HEK293 (cell line): Measurements from ENCODE around the gene AKT2.

Experiments
- CTCF ChIA-PET: fragments of 350-600 bp; formaldehyde crosslinking; extraction: SDS; loops from one replicate; lab custom pipeline; 2021; ENCODE audit warnings: antibody characterized with exemption; lab: Yijun Ruan, JAX
- POLR2A ChIA-PET: fragments of 300-600 bp; formaldehyde crosslinking; extraction: SDS; loops from one replicate; lab custom pipeline; 2020; ENCODE audit warnings: antibody characterized with exemption, inconsistent platforms; lab: Yijun Ruan, JAX
- H3K27ac ChIP-seq: fragments of 200-500 bp; sonication (Bioruptor generic); 2 replicates; pipeline ENCODE4 v1.5.1; 2014; ENCODE audit warnings: low read depth, low read length, control low read depth, inconsistent platforms; ENCODE audit errors: extremely low read depth
- H3K36me3 ChIP-seq, 2 experiments: fragments of 200-500 bp in 1 of 2; sonication (Bioruptor generic) in 1 of 2; 1 replicate in 1 of 2; 2 replicates in 1 of 2; pipeline ENCODE4 v1.5.1; 2014 to 2017; ENCODE audit warnings: inconsistent platforms in 2 of 2, low read length in 2 of 2; ENCODE audit not compliant: control insufficient read depth in 2 of 2, insufficient read depth in 1 of 2
- H3K4me1 ChIP-seq: fragments of 200-500 bp; sonication (Bioruptor generic); 2 replicates; pipeline ENCODE4 v1.5.1; 2014; ENCODE audit warnings: mild to moderate bottlenecking, low read length, inconsistent platforms; ENCODE audit not compliant: control insufficient read depth, insufficient read depth
- H3K4me3 ChIP-seq: 2 replicates; pipeline ENCODE4 v1.5.1; 2011; ENCODE audit warnings: low read depth, mild to moderate bottlenecking, control low read depth, low read length, moderate library complexity
- H3K9me3 ChIP-seq: fragments of 200-500 bp; sonication (Bioruptor generic); 2 replicates; pipeline ENCODE4 v1.5.1; 2014; ENCODE audit warnings: low read depth, low read length, inconsistent platforms; ENCODE audit not compliant: control insufficient read depth, insufficient read depth
- KLF1 ChIP-seq: fragments of 450-650 bp; formaldehyde crosslinking; IDR thresholded peaks from 2 replicates; pipeline ENCODE4 v1.5.1; 2016; ENCODE audit warnings: missing biosample characterization, missing genetic modification characterization
- MYNN ChIP-seq: fragments of 450-650 bp; formaldehyde crosslinking; IDR thresholded peaks from 2 replicates; pipeline ENCODE4 v1.5.1; 2016; ENCODE audit warnings: missing biosample characterization, missing genetic modification characterization, borderline replicate concordance
- OVOL3 ChIP-seq: fragments of 450-650 bp; formaldehyde crosslinking; IDR thresholded peaks from 2 replicates; pipeline ENCODE4 v1.5.1; 2016; ENCODE audit warnings: missing biosample characterization, missing genetic modification characterization
- PRDM1 ChIP-seq: fragments of 450-650 bp; formaldehyde crosslinking; IDR thresholded peaks from 2 replicates; pipeline ENCODE4; 2016; ENCODE audit warnings: missing biosample characterization, missing genetic modification characterization
- REPIN1 ChIP-seq: fragments of 450-650 bp; formaldehyde crosslinking; IDR thresholded peaks from 2 replicates; pipeline ENCODE4 v1.5.1; 2017; ENCODE audit warnings: missing biosample characterization, missing genetic modification characterization, low read depth
- SCRT1 ChIP-seq: fragments of 450-650 bp; formaldehyde crosslinking; IDR thresholded peaks from 2 replicates; pipeline ENCODE4 v1.5.1; 2016; ENCODE audit warnings: missing biosample characterization, missing genetic modification characterization, borderline replicate concordance
- SP2 ChIP-seq: fragments of 450-650 bp; formaldehyde crosslinking; IDR thresholded peaks from 2 replicates; pipeline ENCODE4 v1.5.1; 2016; ENCODE audit warnings: missing biosample characterization, missing genetic modification characterization
- SP7 ChIP-seq: fragments of 450-650 bp; formaldehyde crosslinking; IDR thresholded peaks from 2 replicates; pipeline ENCODE4 v1.5.1; 2016; ENCODE audit warnings: missing biosample characterization, missing genetic modification characterization
- ZBTB7A ChIP-seq: fragments of 450-650 bp; formaldehyde crosslinking; IDR thresholded peaks from 2 replicates; pipeline ENCODE4 v1.5.1; 2016; ENCODE audit warnings: low read depth, missing biosample characterization, missing genetic modification characterization
- ZBTB8A ChIP-seq: fragments of 450-650 bp; formaldehyde crosslinking; IDR thresholded peaks from 2 replicates; pipeline ENCODE4 v1.5.1; 2016; ENCODE audit warnings: missing biosample characterization, missing genetic modification characterization
- ZFP69B ChIP-seq: fragments of 450-650 bp; formaldehyde crosslinking; IDR thresholded peaks from 2 replicates; pipeline ENCODE4 v1.5.1; 2016; ENCODE audit warnings: missing biosample characterization, missing genetic modification characterization
- ZNF114 ChIP-seq: fragments of 450-650 bp; formaldehyde crosslinking; IDR thresholded peaks from 2 replicates; pipeline ENCODE4 v1.5.0; 2017; ENCODE audit warnings: missing biosample characterization, missing genetic modification characterization
- ZNF169 ChIP-seq: fragments of 450-650 bp; formaldehyde crosslinking; IDR thresholded peaks from 2 replicates; pipeline ENCODE4 v1.5.1; 2016; ENCODE audit warnings: missing biosample characterization, missing genetic modification characterization
- ZNF184 ChIP-seq: fragments of 450-650 bp; IDR thresholded peaks from 2 replicates; pipeline ENCODE4 v1.5.1; 2018; ENCODE audit warnings: missing biosample characterization, mild to moderate bottlenecking, missing genetic modification characterization
- ZNF202 ChIP-seq: fragments of 450-650 bp; formaldehyde crosslinking; IDR thresholded peaks from 2 replicates; pipeline ENCODE4 v1.5.1; 2016; ENCODE audit warnings: missing biosample characterization, missing genetic modification characterization, borderline replicate concordance
- ZNF23 ChIP-seq: fragments of 450-650 bp; formaldehyde crosslinking; IDR thresholded peaks from 2 replicates; pipeline ENCODE4 v1.5.1; 2016; ENCODE audit warnings: missing biosample characterization, missing genetic modification characterization, borderline replicate concordance
- ZNF24 ChIP-seq: fragments of 450-650 bp; formaldehyde crosslinking; IDR thresholded peaks from 2 replicates; pipeline ENCODE4 v1.5.1; 2016; ENCODE audit warnings: missing biosample characterization, missing genetic modification characterization
- ZNF433 ChIP-seq: fragments of 450-650 bp; formaldehyde crosslinking; IDR thresholded peaks from 2 replicates; pipeline ENCODE4 v1.5.1; 2016; ENCODE audit warnings: missing biosample characterization, missing genetic modification characterization, low read depth
- ZNF654 ChIP-seq: fragments of 450-650 bp; formaldehyde crosslinking; IDR thresholded peaks from 2 replicates; pipeline ENCODE4 v1.5.1; 2016; ENCODE audit warnings: low read depth, missing biosample characterization, missing genetic modification characterization
- ZNF777 ChIP-seq: fragments of 450-650 bp; formaldehyde crosslinking; IDR thresholded peaks from 2 replicates; pipeline ENCODE4 v1.5.1; 2017; ENCODE audit warnings: missing biosample characterization, missing genetic modification characterization, borderline replicate concordance
- ZSCAN16 ChIP-seq: fragments of 450-650 bp; formaldehyde crosslinking; IDR thresholded peaks from 2 replicates; pipeline ENCODE4 v1.5.1; 2016; ENCODE audit warnings: missing biosample characterization, missing genetic modification characterization
- ZSCAN5A ChIP-seq: fragments of 450-650 bp; formaldehyde crosslinking; IDR thresholded peaks from 2 replicates; pipeline ENCODE4 v1.5.1; 2016; ENCODE audit warnings: missing biosample characterization, missing genetic modification characterization
- TF ChIP-seq, protein P1 (sequence below): sonication (generic); formaldehyde crosslinking; IDR thresholded peaks from 2 replicates; pipeline ENCODE4 v1.8.1; 2022; ENCODE audit warnings: mild to moderate bottlenecking, moderate library complexity, missing genetic modification reagents
- TF ChIP-seq, protein P2 (sequence below): fragments of 450-650 bp; formaldehyde crosslinking; IDR thresholded peaks from 2 replicates; pipeline ENCODE4 v1.5.1; 2016; ENCODE audit warnings: missing biosample characterization, missing genetic modification characterization
- TF ChIP-seq, protein P3 (sequence below): fragments of 450-650 bp; formaldehyde crosslinking; IDR thresholded peaks from 2 replicates; pipeline ENCODE4 v1.5.1; 2016; ENCODE audit warnings: missing biosample characterization, missing genetic modification characterization
- TF ChIP-seq, protein P4 (sequence below): fragments of 450-650 bp; formaldehyde crosslinking; conservative IDR thresholded peaks from 2 replicates; pipeline ENCODE4 v1.5.1; 2016; ENCODE audit warnings: low read depth, missing biosample characterization, missing genetic modification characterization

AKT2 gene

DNA sequence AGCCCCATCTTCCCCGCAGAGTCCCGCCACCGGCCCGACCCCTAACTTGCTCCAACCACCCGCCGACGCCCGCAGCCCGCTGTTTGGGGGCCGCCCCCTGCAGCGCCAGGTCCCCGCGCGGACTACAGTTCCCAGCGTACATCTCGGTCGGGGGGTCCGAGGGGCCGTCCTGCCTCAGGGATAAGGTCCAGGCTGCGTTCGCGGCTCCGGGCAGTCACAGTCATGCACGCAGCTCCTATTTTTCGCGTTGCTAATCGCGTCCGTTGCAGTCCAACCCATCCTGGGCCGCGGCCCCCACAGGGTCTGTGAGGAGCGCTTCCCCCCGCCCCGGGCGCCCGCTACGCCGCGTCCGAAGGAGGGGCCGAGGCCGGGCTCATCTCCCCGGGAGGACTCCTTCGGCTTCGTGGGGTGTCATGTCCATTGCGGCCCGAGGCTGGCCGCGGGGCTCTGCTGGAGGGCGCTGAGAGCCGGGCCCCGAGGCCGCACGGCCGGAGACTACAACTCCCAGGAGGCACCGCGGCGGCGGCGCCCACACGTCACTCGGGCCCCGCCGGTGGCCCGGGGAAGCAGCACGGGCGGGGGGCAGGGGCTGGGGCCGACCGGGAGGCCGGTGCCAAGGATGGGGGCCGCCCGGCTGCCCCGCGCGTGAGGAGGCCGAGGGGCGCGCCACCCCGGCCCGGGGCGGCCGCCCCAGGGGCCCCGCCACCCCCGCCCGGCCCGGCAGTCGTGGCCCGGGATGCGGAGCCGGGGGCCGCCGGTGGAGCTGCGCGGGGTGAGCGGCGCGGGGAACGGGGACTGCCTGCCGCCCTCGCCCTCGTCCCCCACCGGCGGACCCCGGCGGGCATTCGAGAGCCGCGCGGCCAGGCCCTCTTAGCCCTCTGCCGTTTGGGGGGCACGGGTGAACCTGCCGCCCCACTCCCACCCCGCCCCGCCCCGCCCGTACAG is 94.0 kb downstream of the AKT2 start, which contains the start of gene MAP3K10:
Gene MAP3K10, plus strand, starts transcription at position 536 of the 945 bp plus-strand sequence. CDS start 606 bp downstream, outside the sequence.
- Histone ChIP-seq H3K36me3 (peaks cover 0 to 28% of the 10 kb centered on the region in 2 experiments; a peak in 2 of 3 replicates), H3K4me3 (peak within 1 kb of the TSS; percentile 81), H3K9me3 (no peaks in the 10 kb centered on the region), H3K4me1 (peaks cover 19% of the 10 kb centered on the region), H3K27ac (peak within 1 kb of the TSS; percentile 99)
- CTCF ChIA-PET, result interaction anchor here (0.7 to 7.3 kb wide), 11 partner anchors 8 to 1163 kb away, joined by 3 to 37 read pairs (median 3); no protein-coding TSS in a partner anchor
- POLR2A ChIA-PET, result interaction anchor here (0.6 to 1.9 kb wide), 18 partner anchors 9 to 1789 kb away, joined by 3 to 10 read pairs (median 5); partner anchors contain the start of genes C19orf47, FBL, PLD3 and PSMC4
- TF ChIP-seq, protein P1, sequence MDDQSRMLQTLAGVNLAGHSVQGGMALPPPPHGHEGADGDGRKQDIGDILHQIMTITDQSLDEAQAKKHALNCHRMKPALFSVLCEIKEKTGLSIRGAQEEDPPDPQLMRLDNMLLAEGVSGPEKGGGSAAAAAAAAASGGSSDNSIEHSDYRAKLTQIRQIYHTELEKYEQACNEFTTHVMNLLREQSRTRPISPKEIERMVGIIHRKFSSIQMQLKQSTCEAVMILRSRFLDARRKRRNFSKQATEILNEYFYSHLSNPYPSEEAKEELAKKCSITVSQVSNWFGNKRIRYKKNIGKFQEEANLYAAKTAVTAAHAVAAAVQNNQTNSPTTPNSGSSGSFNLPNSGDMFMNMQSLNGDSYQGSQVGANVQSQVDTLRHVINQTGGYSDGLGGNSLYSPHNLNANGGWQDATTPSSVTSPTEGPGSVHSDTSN (CRISPR knock-in tag), result 0 out of 2 replicates have a peak, but pooled peaks have one; percentile 39
- TF ChIP-seq ZNF777 (tag by site-specific recombination), result peak; percentile 99
- no peak for TF ChIP-seq PRDM1
- no peak for TF ChIP-seq ZNF654 (tag by site-specific recombination)
- TF ChIP-seq ZNF23 (tag by site-specific recombination), result no peak
- peak; percentile 99 for TF ChIP-seq ZBTB7A (tag by site-specific recombination)
- TF ChIP-seq REPIN1 (tag by site-specific recombination), result peak; percentile 32; the same call in 1 of the 2 replicates
- TF ChIP-seq ZSCAN16 (tag by site-specific recombination), result peak; percentile 47; the same call in 1 of the 2 replicates
- no peak for TF ChIP-seq SCRT1 (tag by site-specific recombination)
- peak; percentile 51; the same call in 1 of the 2 replicates for TF ChIP-seq SP7 (tag by site-specific recombination)
- TF ChIP-seq, protein P2, sequence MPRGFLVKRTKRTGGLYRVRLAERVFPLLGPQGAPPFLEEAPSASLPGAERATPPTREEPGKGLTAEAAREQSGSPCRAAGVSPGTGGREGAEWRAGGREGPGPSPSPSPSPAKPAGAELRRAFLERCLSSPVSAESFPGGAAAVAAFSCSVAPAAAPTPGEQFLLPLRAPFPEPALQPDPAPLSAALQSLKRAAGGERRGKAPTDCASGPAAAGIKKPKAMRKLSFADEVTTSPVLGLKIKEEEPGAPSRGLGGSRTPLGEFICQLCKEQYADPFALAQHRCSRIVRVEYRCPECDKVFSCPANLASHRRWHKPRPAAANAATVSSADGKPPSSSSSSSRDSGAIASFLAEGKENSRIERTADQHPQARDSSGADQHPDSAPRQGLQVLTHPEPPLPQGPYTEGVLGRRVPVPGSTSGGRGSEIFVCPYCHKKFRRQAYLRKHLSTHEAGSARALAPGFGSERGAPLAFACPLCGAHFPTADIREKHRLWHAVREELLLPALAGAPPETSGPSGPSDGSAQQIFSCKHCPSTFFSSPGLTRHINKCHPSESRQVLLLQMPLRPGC, result peak; percentile 60; the same call in 1 of the 2 replicates
- no peak for TF ChIP-seq OVOL3 (tag by site-specific recombination)
- peak; percentile 43 for TF ChIP-seq SP2 (tag by site-specific recombination)
- TF ChIP-seq, protein P3, sequence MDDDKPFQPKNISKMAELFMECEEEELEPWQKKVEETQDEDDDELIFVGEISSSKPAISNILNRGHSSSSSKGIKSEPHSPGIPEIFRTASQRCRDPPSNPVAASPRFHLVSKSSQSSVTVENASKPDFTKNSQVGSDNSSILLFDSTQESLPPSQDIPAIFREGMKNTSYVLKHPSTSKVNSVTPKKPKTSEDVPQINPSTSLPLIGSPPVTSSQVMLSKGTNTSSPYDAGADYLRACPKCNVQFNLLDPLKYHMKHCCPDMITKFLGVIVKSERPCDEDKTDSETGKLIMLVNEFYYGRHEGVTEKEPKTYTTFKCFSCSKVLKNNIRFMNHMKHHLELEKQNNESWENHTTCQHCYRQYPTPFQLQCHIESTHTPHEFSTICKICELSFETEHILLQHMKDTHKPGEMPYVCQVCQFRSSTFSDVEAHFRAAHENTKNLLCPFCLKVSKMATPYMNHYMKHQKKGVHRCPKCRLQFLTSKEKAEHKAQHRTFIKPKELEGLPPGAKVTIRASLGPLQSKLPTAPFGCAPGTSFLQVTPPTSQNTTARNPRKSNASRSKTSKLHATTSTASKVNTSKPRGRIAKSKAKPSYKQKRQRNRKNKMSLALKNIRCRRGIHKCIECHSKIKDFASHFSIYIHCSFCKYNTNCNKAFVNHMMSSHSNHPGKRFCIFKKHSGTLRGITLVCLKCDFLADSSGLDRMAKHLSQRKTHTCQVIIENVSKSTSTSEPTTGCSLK (tag by site-specific recombination), result no peak
- peak; percentile 41; the same call in 1 of the 2 replicates for TF ChIP-seq KLF1
- no peak for TF ChIP-seq ZNF433 (tag by site-specific recombination)
- peak; percentile 62; the same call in 1 of the 2 replicates for TF ChIP-seq ZFP69B (tag by site-specific recombination)
- no peak for TF ChIP-seq ZNF114 (tag by site-specific recombination)
- TF ChIP-seq, protein P4, sequence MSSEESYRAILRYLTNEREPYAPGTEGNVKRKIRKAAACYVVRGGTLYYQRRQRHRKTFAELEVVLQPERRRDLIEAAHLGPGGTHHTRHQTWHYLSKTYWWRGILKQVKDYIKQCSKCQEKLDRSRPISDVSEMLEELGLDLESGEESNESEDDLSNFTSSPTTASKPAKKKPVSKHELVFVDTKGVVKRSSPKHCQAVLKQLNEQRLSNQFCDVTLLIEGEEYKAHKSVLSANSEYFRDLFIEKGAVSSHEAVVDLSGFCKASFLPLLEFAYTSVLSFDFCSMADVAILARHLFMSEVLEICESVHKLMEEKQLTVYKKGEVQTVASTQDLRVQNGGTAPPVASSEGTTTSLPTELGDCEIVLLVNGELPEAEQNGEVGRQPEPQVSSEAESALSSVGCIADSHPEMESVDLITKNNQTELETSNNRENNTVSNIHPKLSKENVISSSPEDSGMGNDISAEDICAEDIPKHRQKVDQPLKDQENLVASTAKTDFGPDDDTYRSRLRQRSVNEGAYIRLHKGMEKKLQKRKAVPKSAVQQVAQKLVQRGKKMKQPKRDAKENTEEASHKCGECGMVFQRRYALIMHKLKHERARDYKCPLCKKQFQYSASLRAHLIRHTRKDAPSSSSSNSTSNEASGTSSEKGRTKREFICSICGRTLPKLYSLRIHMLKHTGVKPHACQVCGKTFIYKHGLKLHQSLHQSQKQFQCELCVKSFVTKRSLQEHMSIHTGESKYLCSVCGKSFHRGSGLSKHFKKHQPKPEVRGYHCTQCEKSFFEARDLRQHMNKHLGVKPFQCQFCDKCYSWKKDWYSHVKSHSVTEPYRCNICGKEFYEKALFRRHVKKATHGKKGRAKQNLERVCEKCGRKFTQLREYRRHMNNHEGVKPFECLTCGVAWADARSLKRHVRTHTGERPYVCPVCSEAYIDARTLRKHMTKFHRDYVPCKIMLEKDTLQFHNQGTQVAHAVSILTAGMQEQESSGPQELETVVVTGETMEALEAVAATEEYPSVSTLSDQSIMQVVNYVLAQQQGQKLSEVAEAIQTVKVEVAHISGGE, result peak; percentile 88
- TF ChIP-seq ZSCAN5A (tag by site-specific recombination), result peak; percentile 76
- TF ChIP-seq ZBTB8A, result peak; percentile 87
- no peak; the same call in 1 of the 2 replicates for TF ChIP-seq ZNF24 (tag by site-specific recombination)
- no peak for TF ChIP-seq ZNF184 (tag by site-specific recombination)
- TF ChIP-seq ZNF202 (tag by site-specific recombination), result peak; percentile 7; the same call in 1 of the 2 replicates
- TF ChIP-seq MYNN, result no peak
- no peak for TF ChIP-seq ZNF169 (tag by site-specific recombination)
